H1 (cell line): Measurements from ENCODE around the gene XKR8. TPM values are rescaled to one million over a fixed set of nuclear protein-coding genes. Genes with fewer than 3 reads are reported as not detected.

Source experiments
- CTCF ChIA-PET: fragments of 300-600 bp; sonication (Branson Sonifier 250); formaldehyde crosslinking; loops from one replicate; lab custom pipeline; 2021; ENCODE audit not compliant: partially characterized antibody; lab: Charles Lee
- POLR2A ChIA-PET: fragments of 300-600 bp; sonication (Branson Sonifier 250); formaldehyde crosslinking; loops from one replicate; lab custom pipeline; 2021; ENCODE audit warnings: inconsistent platforms; ENCODE audit not compliant: partially characterized antibody; lab: Charles Lee
- DNase-seq, 2 experiments: peaks; one replicate each; pipeline versions ENCODE4 v3.0.0 to v3.0.0-alpha.2; 2010 to 2022; ENCODE audit warnings: low spot score in 2 of 2, low read depth in 1 of 2, mixed read lengths in 1 of 2
- FAIRE-seq: peaks from 2 replicates; lab custom pipeline; 2011; peaks lifted over from hg19 to GRCh38; lab: Jason Lieb, UNC
- H2AFZ ChIP-seq: 2 replicates; pipeline ENCODE4 v1.8.1; 2012; ENCODE audit warnings: low read length, inconsistent platforms
- H2AK5ac ChIP-seq: 2 replicates; pipeline ENCODE4 v1.6.1; 2013; ENCODE audit warnings: low read depth, low read length
- H2BK120ac ChIP-seq: replicated peaks from 2 replicates; pipeline ENCODE3; 2013; ENCODE audit warnings: low read depth, low read length, inconsistent platforms
- H2BK12ac ChIP-seq: 2 replicates; pipeline ENCODE4 v1.6.1; 2013; ENCODE audit warnings: low read depth, low read length
- H2BK15ac ChIP-seq: 2 replicates; pipeline ENCODE4 v1.6.1; 2013; ENCODE audit warnings: low read length
- H2BK20ac ChIP-seq: 2 replicates; pipeline ENCODE4 v1.6.1; 2013; ENCODE audit warnings: low read length
- H2BK5ac ChIP-seq: 2 replicates; pipeline ENCODE4 v1.6.1; 2013; ENCODE audit warnings: low read depth, low read length
- H3K14ac ChIP-seq: 2 replicates; pipeline ENCODE4 v1.6.1; 2013; ENCODE audit warnings: inconsistent platforms; ENCODE audit not compliant: insufficient read length
- H3K18ac ChIP-seq: 2 replicates; pipeline ENCODE4 v1.6.1; 2013; ENCODE audit warnings: low read length; ENCODE audit errors: extremely low read depth
- H3K23ac ChIP-seq: 2 replicates; pipeline ENCODE4 v1.6.1; 2013; ENCODE audit warnings: inconsistent platforms; ENCODE audit not compliant: insufficient read length
- H3K23me2 ChIP-seq: 2 replicates; pipeline ENCODE4 v1.6.1; 2013; ENCODE audit warnings: low read depth, low read length
- H3K27ac ChIP-seq: 2 replicates; pipeline ENCODE4 v1.6.1; 2011; ENCODE audit warnings: low read depth, low read length, inconsistent platforms
- H3K27me3 ChIP-seq, 4 experiments: replicated peaks in 1 of 4; 1 replicate in 1 of 4; 2 replicates in 3 of 4; pipeline versions ENCODE4 v1.6.1 to v1.8.1; 2011 to 2013; ENCODE audit warnings: low read length in 3 of 4, mild to moderate bottlenecking in 3 of 4, inconsistent platforms in 2 of 4, mixed read lengths in 2 of 4, moderate library complexity in 1 of 4; ENCODE audit not compliant: control insufficient read depth in 3 of 4, insufficient read depth in 3 of 4; ENCODE audit errors: extremely low read depth in 1 of 4
- H3K36me3 ChIP-seq, 4 experiments: 2 replicates each; pipeline versions ENCODE4 v1.6.1 to v1.8.1; 2011 to 2013; ENCODE audit warnings: mild to moderate bottlenecking in 4 of 4, low read length in 3 of 4, moderate library complexity in 2 of 4, control low read depth in 1 of 4, inconsistent platforms in 1 of 4; ENCODE audit not compliant: insufficient read depth in 4 of 4, control insufficient read depth in 2 of 4
- H3K4ac ChIP-seq: replicated peaks from 2 replicates; pipeline ENCODE3; 2013; ENCODE audit warnings: low read length, low read depth, mixed read lengths, inconsistent platforms; ENCODE audit not compliant: insufficient read length
- H3K4me1 ChIP-seq, 4 experiments: replicated peaks in 1 of 4; 1 replicate in 1 of 4; 2 replicates in 3 of 4; pipeline versions ENCODE4 v1.6.1 to v1.8.1; 2011 to 2013; ENCODE audit warnings: low read length in 3 of 4, inconsistent platforms in 2 of 4, mixed read lengths in 1 of 4; ENCODE audit not compliant: insufficient read depth in 4 of 4, control insufficient read depth in 3 of 4
- H3K4me2 ChIP-seq, 2 experiments: 2 replicates each; pipeline versions ENCODE4 v1.6.1 to v1.8.1; 2011 to 2013; ENCODE audit warnings: low read depth in 2 of 2, low read length in 2 of 2, control low read depth in 1 of 2, inconsistent platforms in 1 of 2, mild to moderate bottlenecking in 1 of 2; ENCODE audit not compliant: insufficient read depth in 1 of 2
- H3K4me3 ChIP-seq, 4 experiments: fragments of 200-600, 300-600 bp in 1 of 4; sonication (generic), shearing (Covaris generic), sonication (Bioruptor Twin) in 1 of 4; 2 replicates each; pipeline versions ENCODE4 v1.5.1 to v1.8.1; 2011 to 2016; ENCODE audit warnings: low read length in 4 of 4, low read depth in 3 of 4, control low read depth in 2 of 4, inconsistent platforms in 2 of 4, mild to moderate bottlenecking in 2 of 4, mixed read lengths in 1 of 4, moderate library complexity in 1 of 4; ENCODE audit not compliant: insufficient read depth in 2 of 4; ENCODE audit errors: extremely low read depth in 1 of 4
- H3K56ac ChIP-seq: replicated peaks from 2 replicates; pipeline ENCODE3; 2013; ENCODE audit warnings: low read depth, mild to moderate bottlenecking, mixed read lengths, low read length, inconsistent platforms; ENCODE audit not compliant: insufficient read length
- H3K79me1 ChIP-seq: 2 replicates; pipeline ENCODE4 v1.6.1; 2013; ENCODE audit warnings: low read depth, low read length, control low read depth
- H3K79me2 ChIP-seq, 2 experiments: 2 replicates each; pipeline versions ENCODE4 v1.6.1 to v1.8.1; 2012 to 2013; ENCODE audit warnings: low read length in 2 of 2, mild to moderate bottlenecking in 2 of 2, inconsistent platforms in 1 of 2; ENCODE audit not compliant: insufficient read depth in 2 of 2, control insufficient read depth in 1 of 2
- H3K9ac ChIP-seq, 4 experiments: replicated peaks in 1 of 4; 1 replicate in 1 of 4; 2 replicates in 3 of 4; pipeline versions ENCODE4 v1.6.1 to v1.8.1; 2011 to 2013; ENCODE audit warnings: low read depth in 3 of 4, low read length in 3 of 4, control low read depth in 2 of 4, mild to moderate bottlenecking in 2 of 4, moderate library complexity in 2 of 4, inconsistent platforms in 1 of 4; ENCODE audit errors: extremely low read depth in 1 of 4
- H3K9me3 ChIP-seq, 2 experiments: 2 replicates each; pipeline versions ENCODE4 v1.6.1 to v1.8.1; 2012 to 2013; ENCODE audit warnings: mild to moderate bottlenecking in 2 of 2, moderate library complexity in 2 of 2, control low read depth in 1 of 2, inconsistent platforms in 1 of 2, low read depth in 1 of 2, low read length in 1 of 2, mixed read lengths in 1 of 2; ENCODE audit not compliant: insufficient read depth in 2 of 2
- H4K20me1 ChIP-seq, 2 experiments: replicated peaks in 1 of 2; 2 replicates each; pipeline versions ENCODE3 to v1.8.1; 2011 to 2013; ENCODE audit warnings: inconsistent platforms in 2 of 2, low read length in 2 of 2, mild to moderate bottlenecking in 1 of 2; ENCODE audit not compliant: insufficient read depth in 2 of 2, control insufficient read depth in 1 of 2
- H4K5ac ChIP-seq: 2 replicates; pipeline ENCODE4 v1.6.1; 2013; ENCODE audit warnings: low read length, low read depth, mixed read lengths, inconsistent platforms; ENCODE audit not compliant: insufficient read length
- H4K8ac ChIP-seq: 2 replicates; pipeline ENCODE4 v1.8.0; 2013; ENCODE audit warnings: mild to moderate bottlenecking, moderate library complexity, low read length, inconsistent platforms; ENCODE audit not compliant: insufficient read depth; ENCODE audit errors: extremely low read depth
- H4K91ac ChIP-seq: replicated peaks from 2 replicates; pipeline ENCODE3; 2013; ENCODE audit warnings: low read length, mixed read lengths, inconsistent platforms; ENCODE audit not compliant: insufficient read length
- CBX5 ChIP-seq: fragments of 300-800, 300-1000 bp; sonication (generic); IDR thresholded peaks from 2 replicates; pipeline ENCODE4 v1.7.1; 2016; ENCODE audit warnings: antibody characterized with exemption, low read length, low read depth
- CHD1 ChIP-seq: IDR thresholded peaks from 2 replicates; pipeline ENCODE4 v1.6.1; 2012; ENCODE audit warnings: low read depth, low read length, improper control_type of control experiment
- CTCF ChIP-seq, 3 experiments: IDR thresholded peaks; 1 replicate in 2 of 3; 2 replicates in 1 of 3; pipeline versions ENCODE4 v1.5.1 to v1.6.1; 2011; ENCODE audit warnings: low read length in 3 of 3, mild to moderate bottlenecking in 3 of 3, inconsistent platforms in 2 of 3, low read depth in 1 of 3, moderate library complexity in 1 of 3; ENCODE audit not compliant: insufficient read depth in 1 of 3; ENCODE audit errors: control extremely low read depth in 1 of 3
- FOSL1 ChIP-seq: IDR thresholded peaks from 2 replicates; pipeline ENCODE4 v1.6.1; 2011; ENCODE audit warnings: mild to moderate bottlenecking, low read depth, low read length, moderate library complexity; ENCODE audit not compliant: insufficient read depth
- GABPA ChIP-seq: IDR thresholded peaks from 2 replicates; pipeline ENCODE4 v1.6.1; 2011; ENCODE audit warnings: mild to moderate bottlenecking, low read length, moderate library complexity, borderline replicate concordance; ENCODE audit not compliant: insufficient read depth
- JUN ChIP-seq: IDR thresholded peaks from 2 replicates; pipeline ENCODE4 v1.6.1; 2011; ENCODE audit warnings: low read depth, mild to moderate bottlenecking, improper control_type of control experiment, low read length
- POLR2A ChIP-seq, 2 experiments: IDR thresholded peaks; 1 replicate in 1 of 2; 2 replicates in 1 of 2; pipeline ENCODE4 v1.6.1; 2011; ENCODE audit warnings: low read depth in 2 of 2, low read length in 2 of 2, mild to moderate bottlenecking in 2 of 2; ENCODE audit errors: control extremely low read depth in 1 of 2
- RXRA ChIP-seq: IDR thresholded peaks from 2 replicates; pipeline ENCODE4 v1.6.1; 2011; ENCODE audit warnings: low read depth, mild to moderate bottlenecking, low read length, moderate library complexity; ENCODE audit not compliant: insufficient read depth
- TAF7 ChIP-seq: optimal IDR thresholded peaks from 2 replicates; pipeline ENCODE3; 2011; ENCODE audit warnings: low read depth, mild to moderate bottlenecking, inconsistent platforms, low read length, moderate library complexity, borderline replicate concordance
- TCF12 ChIP-seq: IDR thresholded peaks from 2 replicates; pipeline ENCODE4 v1.6.1; 2011; ENCODE audit warnings: low read depth, mild to moderate bottlenecking, low read length
- USF2 ChIP-seq: IDR thresholded peaks from 2 replicates; pipeline ENCODE4 v1.6.1; 2011; ENCODE audit warnings: low read length, improper control_type of control experiment
- WGBS, 2 experiments: shearing (Covaris generic) in 1 of 2; methylation state at CpG; one replicate each; pipeline versions ENCODE4 v1.1.6 to v1.1.7; 2013 to 2015; ENCODE audit warnings: low lambda C conversion rate in 2 of 2, mixed read lengths in 2 of 2, inconsistent platforms in 1 of 2, low coverage in 1 of 2, missing lambda C conversion rate in 1 of 2; ENCODE audit not compliant: insufficient replicate concordance in 2 of 2, insufficient coverage in 1 of 2, insufficient read length in 1 of 2; ENCODE audit errors: extremely low coverage in 1 of 2, missing lambda C conversion rate in 1 of 2; 5-methylcytosine and 5-hydroxymethylcytosine counted together
- polyA plus RNA-seq, 7 experiments: library from polyadenylated mRNA; depleted of rRNA in 3 of 7; stranded (reverse) in 5 of 7; unstranded in 2 of 7; fragments of >200 nt in 5 of 7; fragments of 200-250 nt in 2 of 7; gene quantifications; 1 replicate in 5 of 7; 2 replicates in 1 of 7; 4 replicates in 1 of 7; pipeline versions ENCODE4 v1.2.1 to v1.2.3, GENCODE V29; 2011 to 2013; ENCODE audit warnings: missing spikeins in 2 of 7, mixed read lengths in 2 of 7
- total RNA-seq: library from RNA; stranded (reverse); fragmentation: NEBNext Ultra II Directional; extraction: Animal tissue kit (Norgen Biotek cat#: 25700); gene quantifications from 2 replicates; pipeline ENCODE4 v1.2.1, GENCODE V29; 2021

XKR8 gene
- total and polyA plus RNA-seq, 2 of the 8 experiments (the other 6 are each of a cell fraction or from before 2014, with no cell fraction given) = 14.2 to 16.3 TPM

- Histone ChIP-seq H3K79me1 (no peaks in the 10 kb centered on the region), H3K23me2 (no peaks in the 10 kb centered on the region)
- WGBS, 2 experiments = 90% methylated on average over 8 of the region's 8 CpGs; no CpG with 5 or more reads in 1 of the 2 experiments
- TF ChIP-seq CBX5 = no peak
- no peak for TF ChIP-seq POLR2A (IDR thresholded peaks at IDR 0.05; ENCODE audit: control extremely low read depth in 1 of 2, low read depth in 2 of 2, low read length in 2 of 2)
- TF ChIP-seq CHD1 = no peak
- TF ChIP-seq TCF12 = no peak
- no peak for TF ChIP-seq USF2
- no peak for TF ChIP-seq JUN
- no peak for TF ChIP-seq FOSL1
- no peak for TF ChIP-seq TAF7
- TF ChIP-seq CTCF (IDR thresholded peaks at IDR 0.05; ENCODE audit: control extremely low read depth in 1 of 3, insufficient read depth in 1 of 3, low read depth in 1 of 3, low read length in 3 of 3) = no peak
- TF ChIP-seq RXRA = no peak
- no peak for TF ChIP-seq GABPA
These were observed 10.7 kb upstream of the XKR8 start for GRCh38 chr1:27949027-27949426.

More at GRCh38 chr1:27949027-27949426, 10.7 kb upstream of the XKR8 start:
- Histone ChIP-seq H2BK20ac (no peak overlapping the region), H3K4me1 (no peaks in the 10 kb centered on the region), H3K79me2 (no peaks in the 10 kb centered on the region), H4K5ac (no peak overlapping the region), H3K56ac (no peak overlapping the region), H3K14ac (no peak overlapping the region), H3K18ac (no peak overlapping the region), H3K4me3 (no peak overlapping the region), H3K9me3 (no peaks in the 10 kb centered on the region), H2BK120ac (no peak overlapping the region), H3K4ac (no peak overlapping the region), H2BK15ac (no peak overlapping the region), H3K9ac (no peak overlapping the region), H4K91ac (no peak overlapping the region), H2AFZ (no peak overlapping the region), H3K36me3 (peaks cover 29 to 63% (median 40%) of the 10 kb centered on the region in 4 experiments), H4K20me1 (peaks cover 0 to 2% of the 10 kb centered on the region in 2 experiments), H2BK5ac (no peak overlapping the region), H4K8ac (no peak overlapping the region), H3K23ac (no peak overlapping the region), H3K27me3 (no peaks in the 10 kb centered on the region), H2AK5ac (no peak overlapping the region), H2BK12ac (no peak overlapping the region), H3K27ac (no peak overlapping the region), H3K4me2 (no peak overlapping the region)
- no peak for FAIRE-seq
- ChIA-PET POLR2A (interaction anchor here (0.6 to 2.5 kb wide), 3 partner anchors 10 to 166 kb away, joined by 3 to 14 read pairs (median 3); partner anchors contain the start of gene XKR8), CTCF (interaction anchor here (0.8 to 2.7 kb wide), 6 partner anchors 10 to 39 kb away, joined by 3 to 12 read pairs (median 4); partner anchors contain the start of gene XKR8)
- no peak for DNase-seq
